ENCODE results near the gene CISD1.

The CISD1 gene

GRCh38 chr10:58335306-58336005 lies 66.5 kb downstream of the CISD1 start:
- TF ChIP-seq SIN3A (IDR thresholded peaks at IDR 0.05; ENCODE audit: borderline replicate concordance, insufficient read depth, low read length), result no peak
- no peak for TF ChIP-seq FOXP2 (optimal IDR thresholded peaks at IDR 0.05; ENCODE audit: borderline replicate concordance, extremely low read depth, extremely low read length, insufficient read depth)
- TF ChIP-seq POLR2AphosphoS5 (IDR thresholded peaks at IDR 0.05; ENCODE audit: low read depth, low read length), result no peak
- TF ChIP-seq REST (IDR thresholded peaks at IDR 0.05; ENCODE audit: insufficient read depth in 1 of 2, low read depth in 2 of 2, low read length in 2 of 2), result no peak
- TF ChIP-seq TAF1 (IDR thresholded peaks at IDR 0.05; ENCODE audit: borderline replicate concordance, insufficient read depth, low read length), result no peak; the same call in 1 of the 2 replicates

GRCh38 chr10:58336242-58336641 lies 67.3 kb downstream of the CISD1 start:
- peak in 1 of 2 experiments; percentile 62; a peak in 2 of 4 replicates for TF ChIP-seq REST (IDR thresholded peaks at IDR 0.05; ENCODE audit: insufficient read depth in 1 of 2, low read depth in 2 of 2, low read length in 2 of 2)
- no peak for TF ChIP-seq SIN3A (IDR thresholded peaks at IDR 0.05; ENCODE audit: borderline replicate concordance, insufficient read depth, low read length)
- no peak for TF ChIP-seq POLR2AphosphoS5 (IDR thresholded peaks at IDR 0.05; ENCODE audit: low read depth, low read length)
- TF ChIP-seq TAF1 (IDR thresholded peaks at IDR 0.05; ENCODE audit: borderline replicate concordance, insufficient read depth, low read length), result no peak
- TF ChIP-seq FOXP2 (optimal IDR thresholded peaks at IDR 0.05; ENCODE audit: borderline replicate concordance, extremely low read depth, extremely low read length, insufficient read depth), result no peak
